ENCODE data around the gene RAN. TPM values are rescaled to one million over a fixed set of nuclear protein-coding genes. Genes with fewer than 3 reads are reported as not detected.
"Not testable (repeated sequence)": the region's sequence is repeated elsewhere in the genome, so short reads cannot be mapped to it uniquely, and the experiment has no call there.

Gene RAN
- total and polyA plus RNA-seq, 7 experiments from 2014 or later: 255 to 925 (median 287) TPM

GRCh38 chr12:130879212-130879686 is 7.4 kb downstream of the RAN start:
- ATAC-seq: peak; percentile 26
- peaks cover 4 to 13% of the 10 kb centered on the region in 2 donors for H3K4me1 ChIP-seq (ENCODE audit: control insufficient read depth in 2 of 2, insufficient read depth in 2 of 2, low read length in 2 of 2)
- H3K4me3 Mint-ChIP-seq: peak overlapping the region in 5 of 10 donors; percentile 4 to 80 (median 29)
- peaks cover 11 to 33% (median 22%) of the 10 kb centered on the region in 3 experiments for H3K36me3 ChIP-seq (ENCODE audit: control insufficient read depth in 2 of 3, insufficient read depth in 3 of 3, low read length in 3 of 3)
- intact Hi-C loops (cut with micrococcal nuclease): loop anchor here (10.0 kb wide), 2 partner anchors 726 to 1016 kb away; partner anchors contain the start of gene ULK1 (in 2 of the 2)
- ChIA-PET POLR2A (no interaction called here), CTCF (no interaction called here)
- H3K27me3 Mint-ChIP-seq: peaks cover 0 to 4% (median 0%) of the 10 kb centered on the region in 5 donors
- H3K4me1 Mint-ChIP-seq: peaks cover 24 to 52% (median 32%) of the 10 kb centered on the region in 7 donors
- H3K27ac Mint-ChIP-seq: peak overlapping the region in 5 of 9 donors; percentile 6 to 55 (median 40)
- no peak for DNase-seq
- peaks cover 7 to 33% (median 18%) of the 10 kb centered on the region in 5 donors for H3K36me3 Mint-ChIP-seq
- H3K9me3 ChIP-seq (ENCODE audit: control insufficient read depth in 2 of 3, low read length in 3 of 3): no peaks in the 10 kb centered on the region
- no peak overlapping the region for H3K4me3 ChIP-seq (ENCODE audit: low read length)
- no peaks in the 10 kb centered on the region for H3K27me3 ChIP-seq (ENCODE audit: control insufficient read depth in 2 of 2, insufficient read depth in 2 of 2, low read length in 2 of 2)
- H3K27ac ChIP-seq (ENCODE audit: low read depth, low read length): no peak overlapping the region
- H3K9me3 Mint-ChIP-seq: peaks cover 0 to 2% (median 0%) of the 10 kb centered on the region in 11 donors

DNA sequence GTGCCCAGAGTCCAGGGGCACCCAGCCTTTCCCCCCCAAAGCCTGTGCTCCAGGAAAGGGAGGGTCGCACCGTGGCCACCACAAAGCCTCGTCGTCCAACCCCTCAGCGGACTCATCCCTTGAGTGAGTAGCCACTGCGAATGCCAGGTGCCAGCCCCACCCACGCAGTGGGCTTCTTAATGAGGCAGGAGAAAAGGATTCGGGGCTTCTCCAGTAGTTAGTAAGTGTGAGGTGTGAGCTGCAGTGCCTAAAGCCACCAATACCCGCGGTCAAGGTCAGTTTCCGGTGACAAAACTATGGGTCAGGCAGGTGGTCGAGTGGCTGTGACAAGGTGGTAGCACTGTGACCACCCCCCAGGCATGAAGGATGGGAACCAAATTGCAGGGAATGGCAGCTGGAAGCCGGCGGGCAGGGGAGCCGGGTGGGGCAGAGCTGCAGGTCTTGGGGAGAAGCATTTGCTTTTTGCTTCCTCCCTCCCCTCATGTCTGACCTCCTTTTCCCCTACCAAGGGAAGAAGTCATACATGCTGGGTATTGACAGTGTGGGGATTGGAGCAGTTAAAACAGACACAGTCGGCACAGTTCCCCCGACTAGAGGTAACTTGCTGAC is 8.0 kb downstream of the RAN start:
- Mint-ChIP-seq H3K36me3 (peaks cover 3 to 27% (median 11%) of the 10 kb centered on the region in 5 donors), H3K4me3 (peak overlapping the region; percentile 57 to 84 (median 75)), H3K27me3 (peaks cover 0 to 4% (median 0%) of the 10 kb centered on the region in 5 donors), H3K4me1 (peaks cover 18 to 46% (median 27%) of the 10 kb centered on the region in 7 donors), H3K27ac (peak overlapping the region in 5 of 9 donors; percentile 40 to 75 (median 68)), H3K9me3 (peaks cover 0 to 2% (median 0%) of the 10 kb centered on the region in 11 donors)
- no peak for DNase-seq
- Histone ChIP-seq H3K4me1 (ENCODE audit: control insufficient read depth in 2 of 2, insufficient read depth in 2 of 2, low read length in 2 of 2) (peaks cover 0 to 9% of the 10 kb centered on the region in 2 donors), H3K9me3 (ENCODE audit: control insufficient read depth in 2 of 3, low read length in 3 of 3) (no peaks in the 10 kb centered on the region), H3K27me3 (ENCODE audit: control insufficient read depth in 2 of 2, insufficient read depth in 2 of 2, low read length in 2 of 2) (no peaks in the 10 kb centered on the region), H3K36me3 (ENCODE audit: control insufficient read depth in 2 of 3, insufficient read depth in 3 of 3, low read length in 3 of 3) (peaks cover 9 to 26% (median 16%) of the 10 kb centered on the region in 3 experiments), H3K27ac (ENCODE audit: low read depth, low read length) (no peak overlapping the region), H3K4me3 (ENCODE audit: low read length) (peak overlapping the region; percentile 36)
- intact Hi-C loops (cut with micrococcal nuclease): loop anchor here (1.0 to 10.0 kb wide), 3 partner anchors 9 to 1015 kb away; partner anchors contain the start of gene ULK1 (in 2 of the 2)
- peak; percentile 28 for ATAC-seq
- ChIA-PET POLR2A (interaction anchor here (0.5 kb wide), 1 partner anchor 58 kb away, joined by 3 read pairs; no protein-coding TSS in a partner anchor), CTCF (no interaction called here)

DNA sequence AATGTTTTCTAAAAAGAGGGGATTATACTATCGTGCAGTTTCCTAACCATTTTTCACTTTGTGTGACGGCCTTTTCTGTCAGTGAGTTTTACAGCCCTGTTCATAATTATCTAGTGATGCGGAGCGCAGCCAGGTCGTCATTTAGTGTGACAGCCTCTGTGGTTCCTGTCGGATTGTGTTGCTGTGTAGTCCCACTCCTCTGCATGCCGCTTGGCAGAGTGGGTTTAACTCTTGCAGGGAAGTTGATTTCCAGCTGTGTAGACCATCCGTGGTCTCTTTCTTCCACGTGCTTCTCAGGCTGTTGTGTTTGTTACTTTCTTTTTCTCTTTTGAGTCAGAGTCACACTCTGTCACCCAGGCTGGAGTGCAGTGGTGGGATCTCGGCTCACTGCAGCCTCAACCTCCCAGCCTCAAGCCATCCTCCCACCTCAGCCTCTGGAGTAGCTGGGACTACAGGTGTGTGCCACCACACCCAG is 8.6 kb downstream of the RAN start:
- Histone ChIP-seq H3K36me3 (ENCODE audit: control insufficient read depth in 2 of 3, insufficient read depth in 3 of 3, low read length in 3 of 3) (peaks cover 9 to 21% (median 11%) of the 10 kb centered on the region in 3 experiments), H3K9me3 (ENCODE audit: control insufficient read depth in 2 of 3, low read length in 3 of 3) (no peaks in the 10 kb centered on the region), H3K4me1 (ENCODE audit: control insufficient read depth in 2 of 2, insufficient read depth in 2 of 2, low read length in 2 of 2) (peaks cover 0 to 9% of the 10 kb centered on the region in 2 donors), H3K27ac (ENCODE audit: low read depth, low read length) (no peak overlapping the region), H3K27me3 (ENCODE audit: control insufficient read depth in 2 of 2, insufficient read depth in 2 of 2, low read length in 2 of 2) (no peaks in the 10 kb centered on the region), H3K4me3 (ENCODE audit: low read length) (peak overlapping the region; percentile 36)
- peak overlapping the region; percentile 57 to 84 (median 75) for H3K4me3 Mint-ChIP-seq
- H3K27me3 Mint-ChIP-seq: peaks cover 0 to 4% (median 0%) of the 10 kb centered on the region in 5 donors
- peaks cover 12 to 42% (median 27%) of the 10 kb centered on the region in 7 donors for H3K4me1 Mint-ChIP-seq
- ChIA-PET POLR2A (interaction anchor here (0.5 kb wide), 1 partner anchor 58 kb away, joined by 3 read pairs; no protein-coding TSS in a partner anchor), CTCF (no interaction called here)
- peaks cover 0 to 2% (median 0%) of the 10 kb centered on the region in 11 donors for H3K9me3 Mint-ChIP-seq
- H3K36me3 Mint-ChIP-seq: peaks cover 3 to 22% (median 8%) of the 10 kb centered on the region in 5 donors
- no peak for DNase-seq
- ATAC-seq: peak; percentile 37
- H3K27ac Mint-ChIP-seq: peak overlapping the region in 6 of 9 donors; percentile 12 to 75 (median 66)
- intact Hi-C loops (cut with micrococcal nuclease): loop anchor here in 1 of 2 donors (1.0 kb wide), 1 partner anchor 9 kb away; no protein-coding TSS in a partner anchor

GRCh38 chr12:130881046-130881445 is 9.2 kb downstream of the RAN start:
- Mint-ChIP-seq H3K4me1 (peaks cover 7 to 37% (median 22%) of the 10 kb centered on the region in 7 donors), H3K27me3 (peaks cover 0 to 4% (median 0%) of the 10 kb centered on the region in 5 donors), H3K36me3 (peaks cover 0 to 16% (median 3%) of the 10 kb centered on the region in 5 donors), H3K27ac (peak overlapping the region in 3 of 9 donors; percentile 12 to 40 (median 16)), H3K4me3 (peak overlapping the region in 8 of 10 donors; percentile 5 to 81 (median 62)), H3K9me3 (peaks cover 0 to 2% (median 0%) of the 10 kb centered on the region in 11 donors)
- ChIA-PET CTCF (interaction anchor here (0.6 kb wide), 1 partner anchor 47 kb away, joined by 4 read pairs; no protein-coding TSS in a partner anchor), POLR2A (no interaction called here)
- no peak for DNase-seq
- Histone ChIP-seq H3K27ac (ENCODE audit: low read depth, low read length) (no peak overlapping the region), H3K4me3 (ENCODE audit: low read length) (no peak overlapping the region), H3K9me3 (ENCODE audit: control insufficient read depth in 2 of 3, low read length in 3 of 3) (no peaks in the 10 kb centered on the region), H3K27me3 (ENCODE audit: control insufficient read depth in 2 of 2, insufficient read depth in 2 of 2, low read length in 2 of 2) (no peaks in the 10 kb centered on the region), H3K4me1 (ENCODE audit: control insufficient read depth in 2 of 2, insufficient read depth in 2 of 2, low read length in 2 of 2) (peaks cover 0 to 9% of the 10 kb centered on the region in 2 donors), H3K36me3 (ENCODE audit: control insufficient read depth in 2 of 3, insufficient read depth in 3 of 3, low read length in 3 of 3) (peaks cover 5 to 15% (median 8%) of the 10 kb centered on the region in 3 experiments)
- no peak for ATAC-seq
- intact Hi-C loops (cut with micrococcal nuclease): no loop called here

DNA sequence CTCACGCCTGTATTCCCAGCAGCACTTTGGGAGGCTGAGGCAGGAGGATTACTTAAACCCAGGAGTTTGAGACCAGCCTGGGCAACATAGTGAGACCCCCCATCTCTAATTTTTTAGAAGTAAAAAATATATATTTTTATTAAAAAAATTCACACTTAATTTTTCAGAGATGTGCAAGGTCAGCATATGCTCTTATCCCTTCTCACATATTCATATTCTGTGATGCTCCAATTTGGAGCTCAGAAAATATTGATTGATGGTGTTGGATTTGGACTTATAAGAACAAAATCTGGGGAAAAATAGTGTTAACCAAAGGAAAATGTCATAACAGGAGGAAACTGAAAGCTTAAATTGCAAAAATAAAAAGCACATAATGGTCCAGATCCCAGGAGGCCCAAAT is 9.7 kb downstream of the RAN start:
- Mint-ChIP-seq H3K27me3 (peaks cover 0 to 4% (median 0%) of the 10 kb centered on the region in 5 donors), H3K27ac (no peak overlapping the region), H3K9me3 (peaks cover 0 to 2% (median 0%) of the 10 kb centered on the region in 11 donors), H3K36me3 (peaks cover 0 to 11% (median 3%) of the 10 kb centered on the region in 5 donors), H3K4me3 (no peak overlapping the region), H3K4me1 (peaks cover 7 to 34% (median 21%) of the 10 kb centered on the region in 7 donors)
- Histone ChIP-seq H3K9me3 (ENCODE audit: control insufficient read depth in 2 of 3, low read length in 3 of 3) (no peaks in the 10 kb centered on the region), H3K4me3 (ENCODE audit: low read length) (no peak overlapping the region), H3K4me1 (ENCODE audit: control insufficient read depth in 2 of 2, insufficient read depth in 2 of 2, low read length in 2 of 2) (peaks cover 0 to 9% of the 10 kb centered on the region in 2 donors), H3K36me3 (ENCODE audit: control insufficient read depth in 2 of 3, insufficient read depth in 3 of 3, low read length in 3 of 3) (peaks cover under 1 to 10% (median 3%) of the 10 kb centered on the region in 3 experiments), H3K27ac (ENCODE audit: low read depth, low read length) (no peak overlapping the region), H3K27me3 (ENCODE audit: control insufficient read depth in 2 of 2, insufficient read depth in 2 of 2, low read length in 2 of 2) (no peaks in the 10 kb centered on the region)
- intact Hi-C loops (cut with micrococcal nuclease): no loop called here
- ChIA-PET CTCF (interaction anchor here (0.6 kb wide), 1 partner anchor 47 kb away, joined by 4 read pairs; no protein-coding TSS in a partner anchor), POLR2A (no interaction called here)
- DNase-seq: no peak
- no peak for ATAC-seq

GRCh38 chr12:130887190-130887589 is 15.3 kb downstream of the RAN start:
- ATAC-seq; H3K4me3 ChIP-seq (ENCODE audit: low read length); H3K36me3 Mint-ChIP-seq; H3K4me3 Mint-ChIP-seq; H3K9me3 Mint-ChIP-seq; intact Hi-C loops (cut with micrococcal nuclease); H3K27ac Mint-ChIP-seq; H3K9me3 ChIP-seq (ENCODE audit: control insufficient read depth in 2 of 3, low read length in 3 of 3); CTCF ChIA-PET; H3K27me3 Mint-ChIP-seq; DNase-seq; POLR2A ChIA-PET; H3K4me1 ChIP-seq (ENCODE audit: control insufficient read depth in 2 of 2, insufficient read depth in 2 of 2, low read length in 2 of 2); H3K36me3 ChIP-seq (ENCODE audit: control insufficient read depth in 2 of 3, insufficient read depth in 3 of 3, low read length in 3 of 3); H3K27ac ChIP-seq (ENCODE audit: low read depth, low read length); H3K4me1 Mint-ChIP-seq; H3K27me3 ChIP-seq (ENCODE audit: control insufficient read depth in 2 of 2, insufficient read depth in 2 of 2, low read length in 2 of 2): not testable (repeated sequence)

Measured in naive thymus-derived CD4-positive, alpha-beta T cell (primary cell).